ENCODE measurements around the gene C1QTNF12. TPM values are rescaled to one million over a fixed set of nuclear protein-coding genes. Genes with fewer than 3 reads are reported as not detected.

The C1QTNF12 gene
- total and polyA plus RNA-seq, 2 donors (not counting 3 experiments of a cell fraction or from before 2014, with no cell fraction given): 1.0 to 1.9 TPM

- intact Hi-C loops (cut with micrococcal nuclease) (no loop called here), dilution Hi-C loops (cut with MboI; ENCODE audit: extremely low pct_ligation_motif_present, low sequenced_read_pairs) (no loop called here)
- CTCF ChIA-PET: interaction anchor here (1.1 kb wide), 1 partner anchor 45 kb away, joined by 3 read pairs; no protein-coding TSS in a partner anchor
- peak; percentile 69 for TF ChIP-seq EZH2 (IDR thresholded peaks at IDR 0.05; ENCODE audit: borderline replicate concordance, low read depth, low read length, severe bottlenecking)
- no peak for TF ChIP-seq MAX (IDR thresholded peaks at IDR 0.05; ENCODE audit: insufficient read depth, insufficient read length)
- no peak within 1 kb of the TSS for H3K4me3 ChIP-seq (replicated peaks in 1 of 3; ENCODE audit: insufficient read depth in 1 of 3, low read depth in 1 of 3, low read length in 3 of 3)
- H3K79me2 ChIP-seq (ENCODE audit: control insufficient read depth, insufficient read depth, low read length): no peaks in the 10 kb centered on the region
- no peak within 1 kb of the TSS for H3K4me2 ChIP-seq (ENCODE audit: insufficient read depth, low read length)
- H3K27me3 ChIP-seq (ENCODE audit: control insufficient read depth in 2 of 2, insufficient read depth in 2 of 2, low read length in 2 of 2): peaks cover 3 to 15% of the 10 kb centered on the region in 2 experiments
- H3K27ac ChIP-seq (ENCODE audit: insufficient read depth, low read depth, low read length): no peak within 1 kb of the TSS
- no TSS peak for BruUV-seq (replicated peaks)
- no peaks in the 10 kb centered on the region for H3K9me3 ChIP-seq (replicated peaks; ENCODE audit: control insufficient read depth, insufficient read depth, low read length)
- H4K20me1 ChIP-seq (replicated peaks; ENCODE audit: control insufficient read depth, extremely low read depth, insufficient read depth, low read length): no peaks in the 10 kb centered on the region
- H3K9ac ChIP-seq (replicated peaks; ENCODE audit: extremely low read depth, insufficient read depth, low read length): no peak within 1 kb of the TSS
- no peaks in the 10 kb centered on the region for H3K9me1 ChIP-seq (replicated peaks; ENCODE audit: control insufficient read depth, extremely low read depth, insufficient read depth, low read length)
- DNase-seq (ENCODE audit: low read depth, low spot score) (no peak), FAIRE-seq (no peak)
- no peak within 1 kb of the TSS for H2AFZ ChIP-seq (ENCODE audit: low read depth, low read length)
- H3K4me1 ChIP-seq (ENCODE audit: control insufficient read depth, extremely low read depth, insufficient read depth, low read length): no peaks in the 10 kb centered on the region
- no peaks in the 10 kb centered on the region for H3K36me3 ChIP-seq (ENCODE audit: control insufficient read depth in 2 of 2, extremely low read depth in 1 of 2, insufficient read depth in 2 of 2, low read length in 2 of 2)
- POLR2A ChIA-PET: no interaction called here
Measured at GRCh38 chr1:1206376-1206965, 40.1 kb downstream of the C1QTNF12 start, which contains the start of gene TNFRSF18. TSS of gene TNFRSF18 (minus strand) at chr1:1206592. CDS start at chr1:1206571, 21 bp downstream.

GRCh38 chr1:1205769-1206375, 40.6 kb downstream of the C1QTNF12 start:
- Histone ChIP-seq H3K9me3 (replicated peaks; ENCODE audit: control insufficient read depth, insufficient read depth, low read length) (no peaks in the 10 kb centered on the region), H4K20me1 (replicated peaks; ENCODE audit: control insufficient read depth, extremely low read depth, insufficient read depth, low read length) (no peaks in the 10 kb centered on the region), H3K36me3 (ENCODE audit: control insufficient read depth in 2 of 2, extremely low read depth in 1 of 2, insufficient read depth in 2 of 2, low read length in 2 of 2) (no peaks in the 10 kb centered on the region), H3K4me1 (ENCODE audit: control insufficient read depth, extremely low read depth, insufficient read depth, low read length) (no peaks in the 10 kb centered on the region), H3K27me3 (ENCODE audit: control insufficient read depth in 2 of 2, insufficient read depth in 2 of 2, low read length in 2 of 2) (peaks cover 3 to 15% of the 10 kb centered on the region in 2 experiments), H3K27ac (ENCODE audit: insufficient read depth, low read depth, low read length) (no peak overlapping the region), H3K79me2 (ENCODE audit: control insufficient read depth, insufficient read depth, low read length) (no peaks in the 10 kb centered on the region), H2AFZ (ENCODE audit: low read depth, low read length) (no peak overlapping the region), H3K4me3 (replicated peaks in 1 of 3; ENCODE audit: insufficient read depth in 1 of 3, low read depth in 1 of 3, low read length in 3 of 3) (no peak overlapping the region), H3K9me1 (replicated peaks; ENCODE audit: control insufficient read depth, extremely low read depth, insufficient read depth, low read length) (no peaks in the 10 kb centered on the region), H3K4me2 (ENCODE audit: insufficient read depth, low read length) (no peak overlapping the region), H3K9ac (replicated peaks; ENCODE audit: extremely low read depth, insufficient read depth, low read length) (no peak overlapping the region)
- ChIA-PET CTCF (no interaction called here), POLR2A (no interaction called here)
- dilution Hi-C loops (cut with MboI; ENCODE audit: extremely low pct_ligation_motif_present, low sequenced_read_pairs): no loop called here
- TF ChIP-seq GATA2 (IDR thresholded peaks at IDR 0.05; ENCODE audit: insufficient read depth, insufficient read length, low read depth, low read length): no peak
- no peak for TF ChIP-seq FOS (IDR thresholded peaks at IDR 0.05; ENCODE audit: borderline replicate concordance, insufficient read depth, low read length)
- TF ChIP-seq JUN (IDR thresholded peaks at IDR 0.05; ENCODE audit: borderline replicate concordance, insufficient read depth, insufficient read length, low read depth): no peak
- TF ChIP-seq POLR2A (IDR thresholded peaks at IDR 0.05; ENCODE audit: low read depth, low read length): no peak
- TF ChIP-seq EZH2 (IDR thresholded peaks at IDR 0.05; ENCODE audit: borderline replicate concordance, low read depth, low read length, severe bottlenecking): peak; percentile 37
- BruUV-seq (replicated peaks): no TSS peak
- FAIRE-seq: no peak
- DNase-seq (ENCODE audit: low read depth, low spot score): no peak
- intact Hi-C loops (cut with micrococcal nuclease): no loop called here
